Natural killer cell (primary cell): ENCODE measurements around the gene GRM4. TPM values are rescaled to one million over a fixed set of nuclear protein-coding genes. Genes with fewer than 3 reads are reported as not detected.

Experiments
- ATAC-seq, 3 donors: fragments of 150-1000 bp in 2 of 3; fragments of 200-7000 bp in 1 of 3; cut with Tn5 transposase; 1 replicate in 1 of 3; 2 replicates in 2 of 3; pipeline ENCODE4 v1.10.0; 2021; ENCODE audit warnings: mild to moderate bottlenecking in 2 of 3, moderate library complexity in 2 of 3
- DNase-seq, 2 donors: peaks; one replicate each; pipeline versions ENCODE4 v3.0.0 to v3.0.0-alpha.2; 2013 to 2021; ENCODE audit warnings: mixed read lengths in 1 of 2
- H3K27ac ChIP-seq: one replicate; pipeline ENCODE4 v1.5.1; 2013; ENCODE audit warnings: mild to moderate bottlenecking, low read length
- H3K27me3 ChIP-seq: one replicate; pipeline ENCODE4 v1.6.1; 2013; ENCODE audit warnings: low read length; ENCODE audit not compliant: control insufficient read depth, insufficient read depth
- H3K36me3 ChIP-seq: one replicate; pipeline ENCODE4 v1.6.1; 2013; ENCODE audit warnings: low read length; ENCODE audit not compliant: control insufficient read depth, insufficient read depth
- H3K4me1 ChIP-seq: one replicate; pipeline ENCODE4 v1.6.1; 2013; ENCODE audit warnings: low read length; ENCODE audit not compliant: control insufficient read depth, insufficient read depth
- H3K4me3 ChIP-seq: one replicate; pipeline ENCODE4 v1.5.1; 2013; ENCODE audit warnings: low read length
- H3K9me3 ChIP-seq: one replicate; pipeline ENCODE4 v1.6.1; 2013; ENCODE audit warnings: low read length; ENCODE audit not compliant: control insufficient read depth, insufficient read depth
- H3K27ac Mint-ChIP-seq, 2 donors: one replicate each; pipeline ENCODE4 v1.8.0; 2022; ENCODE audit warnings: mild to moderate bottlenecking in 2 of 2, mixed read lengths in 2 of 2, moderate library complexity in 1 of 2
- H3K27me3 Mint-ChIP-seq, 2 donors: one replicate each; pipeline ENCODE4 v1.8.0; 2022; ENCODE audit warnings: low read depth in 2 of 2, mixed read lengths in 2 of 2
- H3K36me3 Mint-ChIP-seq: one replicate; pipeline ENCODE4 v1.8.0; 2022; ENCODE audit warnings: mixed read lengths
- H3K4me1 Mint-ChIP-seq, 2 donors: one replicate each; pipeline ENCODE4 v1.8.0; 2022; ENCODE audit warnings: mixed read lengths in 2 of 2
- H3K4me3 Mint-ChIP-seq: one replicate; pipeline ENCODE4 v1.8.0; 2022; ENCODE audit warnings: mild to moderate bottlenecking, moderate library complexity, mixed read lengths
- H3K9me3 Mint-ChIP-seq, 2 donors: one replicate each; pipeline ENCODE4 v1.8.0; 2022; ENCODE audit warnings: mixed read lengths in 2 of 2
- CTCF ChIP-seq: fragments of 200-600 bp; IDR thresholded peaks from one replicate; pipeline ENCODE4 v1.8.0; 2022; ENCODE audit warnings: antibody characterized with exemption
- WGBS: methylation state at CpG from one replicate; pipeline ENCODE4 v1.1.7; 2013; ENCODE audit warnings: missing lambda C conversion rate; ENCODE audit not compliant: insufficient coverage; 5-methylcytosine and 5-hydroxymethylcytosine counted together
- intact Hi-C: fragments of 100-400 bp; cut with micrococcal nuclease; formaldehyde crosslinking; loops from one replicate; pipeline ENCODE4 v1.14.2; 2022
- total RNA-seq, 4 donors: library from RNA; stranded (reverse); fragments of 120-200 nt in 1 of 4; gene quantifications; one replicate each; pipeline versions ENCODE4 v1.2.3 to v1.2.4, GENCODE V29; 2013 to 2022

The GRM4 gene
- total RNA-seq, 3 donors from 2014 or later (not counting 1 experiment from before 2014, with no cell fraction given) = not detected

GRCh38 chr6:33998660-33999059 lies 147.2 kb downstream of the GRM4 start:
- Histone ChIP-seq H3K27ac (no peak overlapping the region), H3K4me1 (no peaks in the 10 kb centered on the region), H3K9me3 (no peaks in the 10 kb centered on the region), H3K36me3 (no peaks in the 10 kb centered on the region), H3K27me3 (peaks cover 2% of the 10 kb centered on the region), H3K4me3 (no peak overlapping the region)
- no peak for TF ChIP-seq CTCF
- ATAC-seq = no peak
- Mint-ChIP-seq H3K9me3 (no peaks in the 10 kb centered on the region), H3K27ac (no peak overlapping the region), H3K36me3 (peaks cover 14% of the 10 kb centered on the region), H3K27me3 (peaks cover 38 to 55% of the 10 kb centered on the region in 2 donors), H3K4me3 (no peak overlapping the region), H3K4me1 (no peaks in the 10 kb centered on the region)
- 96% methylated on average over 5 of the region's 5 CpGs for WGBS
- no peak for DNase-seq
- intact Hi-C loops = no loop called here

- Histone ChIP-seq H3K9me3 (no peaks in the 10 kb centered on the region), H3K4me1 (no peaks in the 10 kb centered on the region), H3K27me3 (peaks cover 2% of the 10 kb centered on the region), H3K4me3 (no peak overlapping the region), H3K27ac (no peak overlapping the region), H3K36me3 (no peaks in the 10 kb centered on the region)
- H3K4me1 Mint-ChIP-seq = no peaks in the 10 kb centered on the region
- H3K4me3 Mint-ChIP-seq = no peak overlapping the region
- H3K27me3 Mint-ChIP-seq = peaks cover 47% of the 10 kb centered on the region in 2 donors
- peaks cover 14% of the 10 kb centered on the region for H3K36me3 Mint-ChIP-seq
- no peak for DNase-seq
- H3K9me3 Mint-ChIP-seq = no peaks in the 10 kb centered on the region
- H3K27ac Mint-ChIP-seq = no peak overlapping the region
- TF ChIP-seq CTCF = no peak
- intact Hi-C loops = no loop called here
- ATAC-seq = no peak
- 86% methylated on average over 1 of the region's 1 CpG for WGBS
Observed at GRCh38 chr6:33997265-33997664, 148.6 kb downstream of the GRM4 start.

GRCh38 chr6:33996120-33996475 lies 149.8 kb downstream of the GRM4 start:
- Mint-ChIP-seq H3K4me3 (no peak overlapping the region), H3K4me1 (no peaks in the 10 kb centered on the region), H3K27me3 (peaks cover 40 to 44% of the 10 kb centered on the region in 2 donors), H3K36me3 (peaks cover 14% of the 10 kb centered on the region), H3K27ac (no peak overlapping the region), H3K9me3 (no peaks in the 10 kb centered on the region)
- no peak for TF ChIP-seq CTCF
- Histone ChIP-seq H3K36me3 (no peaks in the 10 kb centered on the region), H3K4me1 (no peaks in the 10 kb centered on the region), H3K4me3 (no peak overlapping the region), H3K9me3 (no peaks in the 10 kb centered on the region), H3K27me3 (peaks cover 2% of the 10 kb centered on the region), H3K27ac (no peak overlapping the region)
- 81% methylated on average over 5 of the region's 5 CpGs for WGBS
- DNase-seq (no peak), ATAC-seq (no peak)
- intact Hi-C loops = no loop called here

GRCh38 chr6:33995309-33996119 lies 150.4 kb downstream of the GRM4 start:
- Mint-ChIP-seq H3K36me3 (peaks cover 14% of the 10 kb centered on the region), H3K27ac (no peak overlapping the region), H3K9me3 (no peaks in the 10 kb centered on the region), H3K4me1 (no peaks in the 10 kb centered on the region), H3K4me3 (no peak overlapping the region), H3K27me3 (peaks cover 40 to 46% of the 10 kb centered on the region in 2 donors)
- H3K36me3 ChIP-seq = no peaks in the 10 kb centered on the region
- H3K4me3 ChIP-seq = no peak overlapping the region
- H3K27ac ChIP-seq = no peak overlapping the region
- no peak for TF ChIP-seq CTCF
- peaks cover 2% of the 10 kb centered on the region for H3K27me3 ChIP-seq
- no peak for DNase-seq
- WGBS = 79% methylated on average over 9 of the region's 9 CpGs
- no peak for ATAC-seq
- no peaks in the 10 kb centered on the region for H3K9me3 ChIP-seq
- no peaks in the 10 kb centered on the region for H3K4me1 ChIP-seq
- intact Hi-C loops = no loop called here
